HepG2 (cell line): Measurements from ENCODE around the gene ZNHIT1. TPM values are rescaled to one million over a fixed set of nuclear protein-coding genes. Genes with fewer than 3 reads are reported as not detected.
"Not testable (repeated sequence)": the region's sequence is repeated elsewhere in the genome, so short reads cannot be mapped to it uniquely, and the experiment has no call there.

Source experiments
- ATAC-seq: fragments of 200-7000 bp; cut with Tn5 transposase; 3 replicates; pipeline ENCODE4 v1.9.1; 2020; ENCODE audit warnings: mild to moderate bottlenecking, moderate library complexity
- BruUV-seq: library from RNA; stranded (reverse); fragments of 400-500 nt; replicated peaks from 2 replicates; lab custom pipeline; 2021; lab: Mats Ljungman, UMichigan
- CTCF ChIA-PET: fragments of 300-600 bp; formaldehyde crosslinking; extraction: SDS; loops from one replicate; lab custom pipeline; 2021; ENCODE audit warnings: low total read pairs, inconsistent platforms, low intra/inter-chr PET ratio; lab: Yijun Ruan, JAX
- POLR2A ChIA-PET: fragments of 350-600 bp; sonication (Branson Sonifier 250); formaldehyde crosslinking; loops from one replicate; lab custom pipeline; 2020; ENCODE audit warnings: antibody characterized with exemption, inconsistent platforms; lab: Yijun Ruan, JAX
- DNase-seq: peaks from one replicate; pipeline ENCODE4 v3.0.0-alpha.2; 2015; ENCODE audit warnings: low spot score
- FAIRE-seq: peaks from 3 replicates; lab custom pipeline; 2011; peaks lifted over from hg19 to GRCh38; lab: Jason Lieb, UNC
- H2AFZ ChIP-seq: one replicate; pipeline ENCODE4 v1.6.1; 2011; ENCODE audit warnings: low read length, inconsistent platforms
- H3K27ac ChIP-seq: fragments of 300-600 bp; 3 replicates; pipeline ENCODE4 v1.8.0; 2011; ENCODE audit warnings: mixed run types, mild to moderate bottlenecking, mixed read lengths, low read length, inconsistent platforms; ENCODE audit not compliant: insufficient read depth; ENCODE audit errors: extremely low read length
- H3K27me3 ChIP-seq, 2 experiments: fragments of 200-600 bp in 1 of 2; 2 replicates in 1 of 2; 3 replicates in 1 of 2; pipeline versions ENCODE4 v1.6.0 to v1.8.0; 2011; ENCODE audit warnings: low read length in 2 of 2, mild to moderate bottlenecking in 2 of 2, moderate library complexity in 2 of 2, inconsistent platforms in 1 of 2; ENCODE audit not compliant: insufficient read depth in 2 of 2, control insufficient read depth in 1 of 2
- H3K36me3 ChIP-seq, 2 experiments: fragments of 200-600 bp in 1 of 2; replicated peaks in 1 of 2; 2 replicates in 1 of 2; 3 replicates in 1 of 2; pipeline versions ENCODE4 v1.5.1 to v1.8.0; 2011; ENCODE audit warnings: low read length in 2 of 2, inconsistent platforms in 1 of 2; ENCODE audit not compliant: insufficient read depth in 2 of 2, control insufficient read depth in 1 of 2
- H3K4me1 ChIP-seq: 2 replicates; pipeline ENCODE4 v1.5.1; 2012; ENCODE audit warnings: low read length, inconsistent platforms; ENCODE audit not compliant: insufficient read depth
- H3K4me2 ChIP-seq: 2 replicates; pipeline ENCODE4 v1.6.0; 2011; ENCODE audit warnings: low read depth, low read length, inconsistent platforms
- H3K4me3 ChIP-seq, 3 experiments: fragments of 200-600 bp in 1 of 3; sonication (generic), shearing (Covaris generic) in 1 of 3; replicated peaks in 1 of 3; 2 replicates each; pipeline ENCODE4 v1.5.1; 2011 to 2016; ENCODE audit warnings: low read length in 3 of 3, inconsistent platforms in 2 of 3, low read depth in 2 of 3, mild to moderate bottlenecking in 2 of 3, control low read depth in 1 of 3, mixed read lengths in 1 of 3; ENCODE audit not compliant: insufficient read depth in 1 of 3
- H3K79me2 ChIP-seq: one replicate; pipeline ENCODE4 v1.6.1; 2011; ENCODE audit warnings: low read length, inconsistent platforms; ENCODE audit not compliant: insufficient read depth
- H3K9ac ChIP-seq: 2 replicates; pipeline ENCODE4 v1.6.0; 2011; ENCODE audit warnings: mild to moderate bottlenecking, low read depth, low read length, inconsistent platforms; ENCODE audit not compliant: insufficient read depth
- H3K9me3 ChIP-seq: 2 replicates; pipeline ENCODE4 v1.5.1; 2012; ENCODE audit warnings: mild to moderate bottlenecking, low read length
- H4K20me1 ChIP-seq: 2 replicates; pipeline ENCODE4 v1.6.0; 2011; ENCODE audit warnings: inconsistent platforms, mild to moderate bottlenecking, low read length, moderate library complexity; ENCODE audit not compliant: insufficient read depth
- ZNF121 ChIP-seq: sonication (generic); formaldehyde crosslinking; IDR thresholded peaks from 2 replicates; pipeline ENCODE4 v1.5.0; 2020; ENCODE audit warnings: mild to moderate bottlenecking, missing genetic modification reagents
- ZSCAN31 ChIP-seq: sonication (generic); formaldehyde crosslinking; IDR thresholded peaks from 2 replicates; pipeline ENCODE4 v1.5.0; 2020; ENCODE audit warnings: low read depth, mild to moderate bottlenecking, missing genetic modification reagents
- WGBS: methylation state at CpG from one replicate; pipeline ENCODE4 v1.1.6; 2017; ENCODE audit warnings: low lambda C conversion rate; 5-methylcytosine and 5-hydroxymethylcytosine counted together
- in situ Hi-C: cut with HindIII; loops from 2 replicates; pipeline ENCODE4 v1.10.0; 2017; ENCODE audit warnings: low pct_unique_long_range_greater_than_20kb; ENCODE audit not compliant: extremely low pct_ligation_motif_present
- intact Hi-C: fragments of 100-400 bp; cut with micrococcal nuclease; formaldehyde crosslinking; loops from one replicate; pipeline ENCODE4 v1.10.0; 2022; ENCODE audit not compliant: unreplicated experiment
- polyA plus RNA-seq, 8 experiments: library from polyadenylated mRNA; depleted of rRNA in 3 of 8; stranded (reverse) in 7 of 8; unstranded in 1 of 8; fragments of >200 nt; fragmentation: Illumina TruSeq in 4 of 8; extraction: Trizol in 4 of 8; gene quantifications; 2 replicates each; pipeline versions ENCODE4 v1.2.1 to v1.2.3, GENCODE V29; 2011 to 2016; ENCODE audit warnings: low read depth in 4 of 8, missing spikeins in 1 of 8, mixed read lengths in 1 of 8; ENCODE audit not compliant: insufficient read depth in 1 of 8
- total RNA-seq, 5 experiments: library from RNA; depleted of rRNA; stranded (reverse); fragments of >200 nt; fragmentation: Illumina TruSeq; extraction: Trizol; gene quantifications; 2 replicates each; pipeline ENCODE4 v1.2.3, GENCODE V29; 2016; ENCODE audit warnings: low read depth in 1 of 5
- TF ChIP-seq, protein P1 (sequence below): sonication (generic); formaldehyde crosslinking; conservative IDR thresholded peaks from 2 replicates; pipeline ENCODE4 v1.8.1; 2023; ENCODE audit warnings: missing genetic modification reagents

ZNHIT1 gene
- total and polyA plus RNA-seq, 2 of the 13 experiments (the other 11 are each of a cell fraction or from before 2014, with no cell fraction given), result 32.5 to 64.5 TPM

DNA sequence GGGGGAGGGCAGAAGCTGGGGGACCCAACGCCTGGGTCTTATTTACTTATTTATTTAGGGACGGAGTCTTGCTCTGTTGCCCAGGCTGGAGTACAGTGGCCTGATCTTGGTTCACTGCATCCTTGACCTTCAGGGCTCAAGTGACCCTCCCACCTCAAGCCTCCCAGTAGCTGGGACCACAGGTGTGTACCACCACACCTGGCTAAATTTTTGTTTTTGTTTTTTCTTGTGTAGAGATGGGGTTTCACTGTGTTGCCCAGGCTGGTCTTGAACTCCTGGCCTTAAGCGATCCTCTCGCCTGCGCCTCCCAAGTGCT lies 15.4 kb upstream of the ZNHIT1 start:
- peaks cover 43% of the 10 kb centered on the region for H3K4me1 ChIP-seq
- in situ Hi-C loops (no loop called here), intact Hi-C loops (no loop called here)
- peaks cover 5 to 8% of the 10 kb centered on the region in 2 experiments; a peak in 3 of 5 replicates for H3K36me3 ChIP-seq
- no peaks in the 10 kb centered on the region for H3K9me3 ChIP-seq
- H4K20me1 ChIP-seq, result peaks cover 3% of the 10 kb centered on the region; the same call in 1 of the 2 replicates
- peak overlapping the region; percentile 89 for H3K9ac ChIP-seq
- POLR2A ChIA-PET, result interaction anchor here (0.9 to 11.6 kb wide), 10 partner anchors 10 to 773 kb away, joined by 3 to 202 read pairs (median 10); partner anchors contain the start of genes CLDN15, FIS1, MEPCE and PLOD3
- BruUV-seq, result no TSS peak
- FAIRE-seq (no peak), DNase-seq (no peak), ATAC-seq (no peak)
- CTCF ChIA-PET, result no interaction called here
- H3K4me2 ChIP-seq, result peak overlapping the region; percentile 91
- H3K79me2 ChIP-seq, result peaks cover 12% of the 10 kb centered on the region
- H3K4me3 ChIP-seq, result peak overlapping the region; percentile 74 to 87 (median 84)
- H3K27ac ChIP-seq, result peak overlapping the region; percentile 99
- 100% methylated on average over 3 of the region's 5 CpGs for WGBS
- no peak overlapping the region for H2AFZ ChIP-seq
- no peaks in the 10 kb centered on the region; a peak in 1 of 5 replicates for H3K27me3 ChIP-seq
- TF ChIP-seq, protein P1, sequence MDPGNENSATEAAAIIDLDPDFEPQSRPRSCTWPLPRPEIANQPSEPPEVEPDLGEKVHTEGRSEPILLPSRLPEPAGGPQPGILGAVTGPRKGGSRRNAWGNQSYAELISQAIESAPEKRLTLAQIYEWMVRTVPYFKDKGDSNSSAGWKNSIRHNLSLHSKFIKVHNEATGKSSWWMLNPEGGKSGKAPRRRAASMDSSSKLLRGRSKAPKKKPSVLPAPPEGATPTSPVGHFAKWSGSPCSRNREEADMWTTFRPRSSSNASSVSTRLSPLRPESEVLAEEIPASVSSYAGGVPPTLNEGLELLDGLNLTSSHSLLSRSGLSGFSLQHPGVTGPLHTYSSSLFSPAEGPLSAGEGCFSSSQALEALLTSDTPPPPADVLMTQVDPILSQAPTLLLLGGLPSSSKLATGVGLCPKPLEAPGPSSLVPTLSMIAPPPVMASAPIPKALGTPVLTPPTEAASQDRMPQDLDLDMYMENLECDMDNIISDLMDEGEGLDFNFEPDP (CRISPR knock-in tag), result 0 out of 2 replicates have a peak, but pooled peaks have one; percentile 71
- TF ChIP-seq ZNF121 (CRISPR knock-in tag) (peak; percentile 94), ZSCAN31 (CRISPR knock-in tag) (no peak)
- TF ChIP-seq, all 625 proteins: peak for 2

DNA sequence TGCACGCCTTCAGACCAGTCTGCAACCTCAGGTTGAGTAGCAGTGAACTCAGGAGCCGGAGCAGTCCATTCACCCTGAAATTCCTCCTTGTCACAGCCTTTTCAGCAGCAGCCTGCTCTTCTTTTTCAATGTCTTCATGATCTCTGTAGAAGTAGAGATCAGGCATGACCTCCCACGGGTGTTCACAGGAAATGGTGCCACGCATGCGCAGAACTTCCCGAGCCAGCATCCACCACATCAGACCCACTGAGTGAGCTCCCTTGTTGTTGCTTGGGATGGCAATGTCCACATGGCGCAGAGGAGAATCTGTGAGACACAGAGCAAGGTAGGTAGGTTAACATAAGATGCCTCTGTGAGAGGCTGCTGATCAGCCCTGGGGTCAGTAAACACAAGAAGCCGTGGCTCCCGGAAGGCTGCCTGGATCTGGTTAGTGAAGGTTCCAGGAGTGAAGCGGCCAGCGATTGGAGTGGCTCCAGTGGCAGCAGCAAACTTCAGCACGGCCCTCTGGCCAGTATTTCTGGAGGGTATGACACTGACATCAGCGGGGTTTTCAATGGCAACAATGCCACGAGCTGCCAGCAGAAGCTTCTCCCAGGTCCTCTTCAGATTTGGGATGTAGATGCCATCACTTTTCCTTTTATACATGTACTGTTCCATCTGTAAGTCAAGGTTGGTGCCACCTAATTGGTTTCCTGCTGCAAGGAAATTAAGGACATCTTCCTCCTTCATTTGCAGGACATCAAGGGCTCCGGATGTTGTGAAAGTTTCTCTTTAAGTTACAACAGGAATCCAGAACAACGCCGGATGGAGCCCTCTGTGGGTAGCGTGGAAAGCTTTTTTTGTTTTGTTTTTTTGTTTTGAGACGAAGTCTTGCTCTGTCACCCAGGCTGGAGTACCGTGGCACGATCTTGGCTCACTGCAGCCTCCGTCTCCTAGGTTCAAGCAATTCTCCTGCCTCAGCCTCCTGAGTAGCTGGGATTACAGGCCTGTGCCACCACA lies 13.9 kb upstream of the ZNHIT1 start:
- BruUV-seq, H3K9me3 ChIP-seq, ATAC-seq, H4K20me1 ChIP-seq, H3K4me2 ChIP-seq, H3K27me3 ChIP-seq, H3K4me3 ChIP-seq, H3K27ac ChIP-seq, in situ Hi-C loops, H2AFZ ChIP-seq, CTCF ChIA-PET, H3K9ac ChIP-seq, intact Hi-C loops, DNase-seq, FAIRE-seq: not testable (repeated sequence)
- Histone ChIP-seq H3K36me3 (peaks cover 5 to 12% of the 10 kb centered on the region in 2 experiments; a peak in 3 of 5 replicates), H3K79me2 (peaks cover 12% of the 10 kb centered on the region), H3K4me1 (peaks cover 28% of the 10 kb centered on the region)
- 93% methylated on average over 22 of the region's 22 CpGs for WGBS
- POLR2A ChIA-PET, result interaction anchor here (3.0 to 11.6 kb wide), 2 partner anchors 11 kb away, joined by 14 to 202 read pairs; partner anchors contain the start of genes PLOD3 and ZNHIT1
